HCT116 (cell line): ENCODE results near the gene DOCK10.

Experiments used
- CBX3 ChIP-seq: IDR thresholded peaks from 2 replicates; pipeline ENCODE4 v1.6.1; 2012; ENCODE audit warnings: low read depth
- CEBPB ChIP-seq: IDR thresholded peaks from 2 replicates; pipeline ENCODE4 v1.6.1; 2012; ENCODE audit warnings: low read depth
- ELF1 ChIP-seq: IDR thresholded peaks from 2 replicates; pipeline ENCODE4 v1.6.1; 2012; ENCODE audit warnings: low read depth, borderline replicate concordance
- EZH2 ChIP-seq: fragments of 200-600 bp; sonication (generic); IDR thresholded peaks from 2 replicates; pipeline ENCODE4 v1.6.1; 2017; ENCODE audit warnings: antibody characterized with exemption, mixed run types
- EZH2phosphoT487 ChIP-seq: fragments of 200-600 bp; IDR thresholded peaks from 2 replicates; pipeline ENCODE4 v1.6.1; 2018; ENCODE audit warnings: antibody characterized with exemption, borderline replicate concordance
- JUND ChIP-seq: IDR thresholded peaks from 2 replicates; pipeline ENCODE4 v1.6.1; 2012
- POLR2A ChIP-seq: IDR thresholded peaks from 2 replicates; pipeline ENCODE4 v1.7.0; 2011; ENCODE audit warnings: borderline replicate concordance; ENCODE audit not compliant: insufficient read depth, insufficient read length; ENCODE audit errors: extremely low read depth
- RAD21 ChIP-seq: IDR thresholded peaks from 2 replicates; pipeline ENCODE4 v1.6.1; 2012; ENCODE audit warnings: low read depth, mild to moderate bottlenecking
- ZFX ChIP-seq: fragments of 450-650 bp; IDR thresholded peaks from 2 replicates; pipeline ENCODE4 v1.6.1; 2017
- TF ChIP-seq, protein P1 (sequence below), 3 experiments: fragments of 200-600 bp in 1 of 3; sonication (generic) in 1 of 3; IDR thresholded peaks in 2 of 3; conservative IDR thresholded peaks in 1 of 3; 2 replicates each; pipeline ENCODE4 v1.5.1; 2012 to 2017; ENCODE audit warnings: low read depth in 2 of 3, low read length in 2 of 3, antibody characterized with exemption in 1 of 3, borderline replicate concordance in 1 of 3, control low read depth in 1 of 3, mild to moderate bottlenecking in 1 of 3, mixed read lengths in 1 of 3, mixed run types in 1 of 3, moderate library complexity in 1 of 3; ENCODE audit not compliant: insufficient read depth in 1 of 3
- TF ChIP-seq, protein P2 (sequence below): IDR thresholded peaks from 2 replicates; pipeline ENCODE4 v1.6.1; 2012

DNA sequence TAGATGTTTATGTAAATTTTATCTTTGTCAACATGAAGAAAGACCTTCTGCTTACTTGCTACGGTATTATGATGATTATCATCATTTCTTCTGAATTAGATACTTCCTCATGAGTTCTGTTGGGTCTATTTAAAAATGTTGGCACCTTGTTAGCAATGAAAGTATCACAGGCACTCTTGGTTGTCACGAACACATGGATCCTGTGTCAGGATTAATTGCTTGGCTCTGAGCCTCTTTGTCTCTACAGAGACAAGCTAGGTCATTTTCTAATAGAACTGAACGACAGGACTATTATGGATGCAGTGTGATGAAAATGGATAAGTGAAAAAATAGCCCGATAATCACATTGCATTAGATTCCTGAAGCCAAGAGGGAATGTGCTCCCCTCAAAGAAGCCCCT is 110.3 kb downstream of the DOCK10 start:
- TF ChIP-seq EZH2phosphoT487 (no peak), POLR2A (no peak), EZH2 (no peak), ELF1 (no peak), CBX3 (no peak), CEBPB (no peak), ZFX (no peak), RAD21 (no peak), JUND (no peak)
- TF ChIP-seq, protein P1, sequence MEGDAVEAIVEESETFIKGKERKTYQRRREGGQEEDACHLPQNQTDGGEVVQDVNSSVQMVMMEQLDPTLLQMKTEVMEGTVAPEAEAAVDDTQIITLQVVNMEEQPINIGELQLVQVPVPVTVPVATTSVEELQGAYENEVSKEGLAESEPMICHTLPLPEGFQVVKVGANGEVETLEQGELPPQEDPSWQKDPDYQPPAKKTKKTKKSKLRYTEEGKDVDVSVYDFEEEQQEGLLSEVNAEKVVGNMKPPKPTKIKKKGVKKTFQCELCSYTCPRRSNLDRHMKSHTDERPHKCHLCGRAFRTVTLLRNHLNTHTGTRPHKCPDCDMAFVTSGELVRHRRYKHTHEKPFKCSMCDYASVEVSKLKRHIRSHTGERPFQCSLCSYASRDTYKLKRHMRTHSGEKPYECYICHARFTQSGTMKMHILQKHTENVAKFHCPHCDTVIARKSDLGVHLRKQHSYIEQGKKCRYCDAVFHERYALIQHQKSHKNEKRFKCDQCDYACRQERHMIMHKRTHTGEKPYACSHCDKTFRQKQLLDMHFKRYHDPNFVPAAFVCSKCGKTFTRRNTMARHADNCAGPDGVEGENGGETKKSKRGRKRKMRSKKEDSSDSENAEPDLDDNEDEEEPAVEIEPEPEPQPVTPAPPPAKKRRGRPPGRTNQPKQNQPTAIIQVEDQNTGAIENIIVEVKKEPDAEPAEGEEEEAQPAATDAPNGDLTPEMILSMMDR (IDR thresholded peaks at IDR 0.05 in 2 of 3, conservative IDR thresholded peaks at IDR 0.05 in 1 of 3; ENCODE audit: borderline replicate concordance in 1 of 3, insufficient read depth in 1 of 3, low read depth in 2 of 3, low read length in 2 of 3): no peak
- TF ChIP-seq, protein P2, sequence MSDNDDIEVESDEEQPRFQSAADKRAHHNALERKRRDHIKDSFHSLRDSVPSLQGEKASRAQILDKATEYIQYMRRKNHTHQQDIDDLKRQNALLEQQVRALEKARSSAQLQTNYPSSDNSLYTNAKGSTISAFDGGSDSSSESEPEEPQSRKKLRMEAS: no peak
